HG03520 (cell line): ENCODE data around the gene RNASET2.
"Not testable (repeated sequence)": the region's sequence is repeated elsewhere in the genome, so short reads cannot be mapped to it uniquely, and the experiment has no call there.

Experiments
- ATAC-seq: cut with Tn5 transposase; IDR thresholded peaks from one replicate; pipeline ENCODE4 v1.9.1; 2021; ENCODE audit warnings: mild to moderate bottlenecking, moderate library complexity; ENCODE audit not compliant: unreplicated experiment

The RNASET2 gene

GRCh38 chr6:166905505-166906134 lies 50.7 kb downstream of the RNASET2 start:
- no peak for ATAC-seq

GRCh38 chr6:166905013-166905412 lies 51.3 kb downstream of the RNASET2 start:
- no peak for ATAC-seq

DNA sequence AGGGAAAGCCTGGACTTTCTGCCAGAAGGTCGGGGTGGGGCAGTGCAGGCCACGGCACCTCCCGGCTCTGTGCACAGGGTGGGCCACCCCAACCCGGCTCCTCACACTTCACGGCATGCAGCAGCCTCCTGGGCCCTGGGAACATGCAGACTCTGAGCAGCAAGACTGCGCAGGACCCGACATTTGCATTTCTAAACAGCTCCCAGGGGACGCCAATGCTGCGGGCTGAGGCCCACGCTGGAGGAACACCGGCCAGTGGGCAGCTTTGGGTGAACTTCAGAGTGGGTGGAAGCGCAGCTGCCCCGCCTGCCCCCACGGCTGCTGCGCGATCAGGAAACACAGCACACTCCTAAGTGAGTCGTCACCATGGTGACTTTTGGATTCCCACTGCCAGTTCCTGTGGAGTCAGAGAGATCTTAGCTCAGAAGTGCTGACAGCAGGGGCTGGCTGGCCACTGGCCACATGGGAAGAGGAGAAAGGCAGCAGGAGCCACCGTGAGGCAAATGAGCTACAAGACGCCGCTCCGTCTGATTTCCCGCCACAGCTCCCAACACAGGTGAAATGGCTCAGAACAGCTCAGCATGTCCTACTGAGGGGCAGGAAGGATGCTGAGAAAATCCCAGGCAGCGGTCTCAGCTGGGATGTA lies 52.1 kb downstream of the RNASET2 start:
- no peak for ATAC-seq

DNA sequence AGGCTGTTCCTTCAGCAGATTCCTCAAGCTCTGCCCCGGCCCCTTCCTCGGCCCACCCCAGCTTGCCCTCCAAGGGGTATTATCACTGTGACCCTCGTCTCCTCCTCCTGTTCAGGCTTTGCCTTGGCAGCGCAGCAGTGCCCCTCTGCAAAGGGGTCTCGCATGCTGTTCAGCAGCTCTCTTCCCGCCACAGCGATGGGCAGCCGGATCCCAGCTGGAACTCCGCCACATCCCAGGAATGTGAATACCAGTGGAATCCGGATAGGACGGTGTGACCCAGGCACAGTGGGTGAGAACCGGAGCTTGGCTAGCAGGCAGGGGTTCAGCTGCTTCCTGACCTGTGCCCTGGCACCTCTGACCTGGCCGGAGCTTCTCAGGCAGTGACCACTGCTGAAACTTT lies 52.9 kb downstream of the RNASET2 start:
- no peak for ATAC-seq

- ATAC-seq = no peak
These were observed 53.3 kb downstream of the RNASET2 start for GRCh38 chr6:166903027-166903426.

DNA sequence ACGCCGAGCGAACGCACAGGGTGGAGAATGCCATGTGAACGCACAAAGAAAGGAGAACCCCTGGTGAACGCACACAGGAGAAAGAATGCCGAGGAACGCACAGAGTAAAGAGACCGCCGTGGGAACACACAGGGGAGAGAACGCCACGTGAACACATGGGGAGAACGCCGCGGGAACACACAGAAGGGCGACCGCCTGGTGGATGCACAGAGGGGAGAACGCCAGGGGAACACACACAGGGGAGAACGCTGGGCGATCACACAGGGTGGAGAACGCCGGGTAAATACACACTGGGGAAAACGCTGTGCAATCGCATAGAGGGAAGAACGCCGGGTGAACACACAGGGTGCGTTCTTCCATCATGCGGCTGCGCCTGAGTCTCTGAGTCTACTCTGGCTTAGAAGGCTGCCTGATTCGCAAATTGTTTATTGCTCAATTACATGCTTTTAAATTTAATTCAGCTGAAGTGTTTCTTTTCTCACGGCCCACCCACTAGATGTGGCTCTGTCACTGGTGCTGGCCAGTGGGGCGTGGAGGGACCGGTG lies 54.1 kb downstream of the RNASET2 start:
- no peak for ATAC-seq

DNA sequence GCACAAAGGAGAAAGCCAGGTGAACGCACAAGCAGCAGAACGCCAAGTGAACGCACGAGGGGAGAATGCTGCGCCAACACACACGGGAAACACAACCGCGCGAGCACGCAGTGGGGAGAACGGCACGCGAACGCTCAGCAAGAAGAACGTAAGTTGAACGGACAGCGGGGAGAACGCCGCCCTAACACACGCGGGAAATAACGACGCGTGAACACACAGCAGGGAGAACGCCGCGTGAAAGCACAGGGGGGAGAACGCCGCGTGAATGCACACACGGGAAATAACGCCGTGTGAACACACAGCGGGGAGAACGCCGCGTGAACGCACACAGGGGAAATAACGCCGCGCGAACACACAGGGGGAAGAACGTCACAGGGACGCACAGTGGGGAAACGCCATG lies 54.7 kb downstream of the RNASET2 start:
- ATAC-seq = no peak

DNA sequence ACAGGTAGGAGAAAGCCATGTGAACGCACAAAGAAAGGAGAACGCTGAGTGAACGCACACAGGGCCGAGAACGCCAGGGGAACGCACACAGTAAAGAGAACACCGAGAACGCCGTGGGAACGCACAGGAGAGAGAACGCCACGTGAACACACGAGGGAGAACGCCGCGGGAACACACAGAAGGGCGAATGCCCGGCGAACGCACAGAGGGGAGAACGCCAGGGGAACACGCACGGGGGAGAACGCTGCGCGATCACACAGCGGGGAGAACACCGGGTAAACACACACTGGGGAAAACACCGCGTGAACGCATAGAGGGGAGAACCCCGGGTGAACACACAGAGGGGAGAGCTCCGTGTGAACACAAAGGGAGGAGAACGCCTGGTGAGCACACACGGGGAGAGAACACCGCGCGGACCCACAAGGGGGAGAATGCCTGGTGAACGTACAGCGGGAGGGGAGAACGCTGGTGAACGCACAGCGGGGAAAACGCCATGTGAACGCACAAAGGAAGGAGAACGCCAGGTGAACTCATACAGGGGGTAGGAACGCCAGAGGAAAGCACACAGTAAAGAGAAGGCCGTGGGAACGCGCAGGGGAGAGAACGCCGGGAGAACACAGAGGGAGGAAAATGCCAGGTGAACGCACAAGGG lies 55.3 kb downstream of the RNASET2 start:
- no peak for ATAC-seq

DNA sequence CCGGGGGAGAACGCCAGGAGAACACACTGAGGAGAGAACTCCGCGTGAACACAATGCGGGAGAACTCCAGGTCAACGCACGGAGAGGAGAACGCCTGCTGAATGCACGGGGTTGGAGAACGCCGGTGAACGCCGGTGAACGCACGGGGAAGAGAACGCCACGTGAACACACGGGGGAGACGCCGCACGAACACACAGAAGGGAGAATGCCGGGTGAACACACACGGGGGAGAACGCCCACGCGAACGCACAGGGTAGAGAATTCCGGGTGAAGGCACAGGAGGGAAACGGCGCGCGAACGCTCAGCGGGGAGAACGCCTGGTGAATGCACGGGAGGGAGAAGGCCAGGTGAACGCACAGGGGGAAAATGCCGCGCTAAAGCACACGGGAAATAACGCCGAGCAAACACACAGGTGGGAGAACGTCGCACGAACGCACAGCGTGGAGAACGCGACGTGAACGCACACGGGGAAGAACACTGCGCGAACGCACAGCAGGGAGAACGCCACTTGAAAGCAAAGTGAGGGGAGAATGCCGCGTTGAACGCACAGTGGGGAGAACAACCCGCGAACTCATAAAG lies 56.1 kb downstream of the RNASET2 start:
- ATAC-seq = no peak

GRCh38 chr6:166898910-166899309 lies 57.4 kb downstream of the RNASET2 start:
- ATAC-seq = no peak

DNA sequence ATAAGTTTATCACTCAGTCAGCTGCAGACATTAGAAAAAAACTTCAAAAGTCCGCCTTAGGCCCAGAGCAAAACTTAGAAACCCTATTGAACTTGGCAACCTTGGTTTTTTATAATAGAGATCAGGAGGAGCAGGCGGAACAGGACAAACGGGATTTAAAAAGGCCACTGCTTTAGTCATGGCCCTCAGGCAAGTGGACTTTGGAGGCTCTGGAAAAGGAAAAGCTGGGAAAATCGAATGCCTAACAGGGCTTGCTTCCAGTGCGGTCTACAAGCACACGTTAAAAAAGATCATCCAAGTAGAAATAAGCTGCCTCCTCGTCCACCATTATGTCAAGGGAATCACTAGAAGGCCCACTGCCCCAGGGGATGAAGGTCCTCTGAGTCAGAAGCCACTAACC lies 61.7 kb downstream of the RNASET2 start:
- ATAC-seq = not testable (repeated sequence)

DNA sequence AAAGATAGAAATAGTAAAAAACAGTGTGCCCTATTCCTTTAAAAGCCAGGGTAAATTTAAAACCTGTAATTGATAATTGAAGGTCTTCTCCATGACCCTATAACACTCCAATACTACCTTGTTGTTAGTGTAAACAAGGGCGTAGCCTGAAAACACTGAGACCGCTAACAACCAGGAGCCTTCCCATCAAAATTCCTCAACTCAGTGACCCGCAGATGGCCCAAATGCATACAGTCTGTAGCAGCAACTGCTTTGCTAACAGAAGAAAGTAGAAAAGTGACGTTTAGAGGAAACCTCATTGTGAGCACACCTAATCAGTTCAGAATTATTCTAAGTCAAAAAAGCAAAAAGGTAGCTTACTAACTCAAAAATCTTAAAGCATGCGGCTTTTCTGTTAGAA lies 63.9 kb downstream of the RNASET2 start:
- not testable (repeated sequence) for ATAC-seq

DNA sequence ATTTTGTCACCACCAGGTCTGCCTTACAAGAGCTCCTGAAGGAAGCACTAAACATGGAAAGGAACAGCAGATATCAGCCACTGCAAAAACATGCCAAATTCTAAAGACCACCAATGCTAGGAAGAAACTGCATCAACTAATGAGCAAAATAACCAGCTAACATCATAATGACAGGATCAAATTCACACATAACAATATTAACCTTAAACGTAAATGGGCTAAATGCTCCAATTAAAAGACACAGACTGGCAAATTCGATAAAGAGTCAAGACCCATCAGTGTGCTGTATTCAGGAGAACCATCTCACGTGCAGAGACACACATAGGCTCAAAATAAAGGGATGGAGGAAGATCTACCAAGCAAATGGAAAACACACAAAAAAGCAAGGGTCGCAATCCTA lies 69.6 kb downstream of the RNASET2 start:
- ATAC-seq = not testable (repeated sequence)

DNA sequence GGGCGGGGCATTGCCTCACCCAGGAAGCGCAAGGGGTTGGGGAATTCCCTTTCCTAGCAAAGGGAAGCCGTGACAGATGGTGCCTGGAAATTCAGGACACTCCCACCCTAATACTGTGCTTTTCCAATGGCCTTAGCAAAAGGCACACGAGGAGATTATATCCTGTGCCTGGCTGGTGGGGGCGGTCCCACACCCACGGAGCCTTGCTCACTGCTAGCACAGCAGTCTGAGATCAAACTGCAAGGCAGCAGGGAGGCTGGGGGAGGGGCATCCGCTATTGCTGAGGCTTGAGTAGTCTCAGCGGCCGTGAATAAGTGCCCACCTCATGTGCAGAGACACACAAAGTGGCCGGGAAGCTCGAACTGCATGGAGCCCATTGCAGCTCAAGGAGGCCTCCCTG lies 71.4 kb downstream of the RNASET2 start:
- ATAC-seq = not testable (repeated sequence)

GRCh38 chr6:166879594-166879993 lies 76.8 kb downstream of the RNASET2 start:
- ATAC-seq = no peak
